NCI-H748 (cell line): Measurements from ENCODE around the gene CCDC12.

Experiments used
- DNase-seq: peaks from one replicate; lab custom pipeline; 2025; ENCODE audit not compliant: unreplicated experiment; lab: John Stamatoyannopoulos, UW

The CCDC12 gene

DNA sequence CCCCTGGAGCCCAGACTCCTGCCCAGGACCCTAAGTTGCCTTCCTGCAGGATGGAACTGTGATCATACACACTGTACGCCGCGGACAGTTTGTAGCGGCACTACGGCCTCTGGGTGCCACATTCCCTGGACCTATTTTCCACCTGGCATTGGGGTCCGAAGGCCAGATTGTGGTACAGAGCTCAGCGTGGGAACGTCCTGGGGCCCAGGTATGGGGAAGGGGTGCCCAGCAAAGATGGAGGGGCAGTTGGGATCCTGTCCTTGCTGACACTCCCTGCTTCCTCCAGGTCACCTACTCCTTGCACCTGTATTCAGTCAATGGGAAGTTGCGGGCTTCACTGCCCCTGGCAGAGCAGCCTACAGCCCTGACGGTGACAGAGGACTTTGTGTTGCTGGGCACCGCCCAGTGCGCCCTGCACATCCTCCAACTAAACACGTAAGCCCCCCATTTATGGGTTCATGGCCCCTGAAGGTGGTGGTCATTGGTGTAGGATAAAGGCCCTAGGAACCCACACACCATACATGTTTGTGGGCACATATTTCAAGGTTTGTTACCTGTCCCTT is 31.8 kb upstream of the CCDC12 start:
- no peak for DNase-seq

DNA sequence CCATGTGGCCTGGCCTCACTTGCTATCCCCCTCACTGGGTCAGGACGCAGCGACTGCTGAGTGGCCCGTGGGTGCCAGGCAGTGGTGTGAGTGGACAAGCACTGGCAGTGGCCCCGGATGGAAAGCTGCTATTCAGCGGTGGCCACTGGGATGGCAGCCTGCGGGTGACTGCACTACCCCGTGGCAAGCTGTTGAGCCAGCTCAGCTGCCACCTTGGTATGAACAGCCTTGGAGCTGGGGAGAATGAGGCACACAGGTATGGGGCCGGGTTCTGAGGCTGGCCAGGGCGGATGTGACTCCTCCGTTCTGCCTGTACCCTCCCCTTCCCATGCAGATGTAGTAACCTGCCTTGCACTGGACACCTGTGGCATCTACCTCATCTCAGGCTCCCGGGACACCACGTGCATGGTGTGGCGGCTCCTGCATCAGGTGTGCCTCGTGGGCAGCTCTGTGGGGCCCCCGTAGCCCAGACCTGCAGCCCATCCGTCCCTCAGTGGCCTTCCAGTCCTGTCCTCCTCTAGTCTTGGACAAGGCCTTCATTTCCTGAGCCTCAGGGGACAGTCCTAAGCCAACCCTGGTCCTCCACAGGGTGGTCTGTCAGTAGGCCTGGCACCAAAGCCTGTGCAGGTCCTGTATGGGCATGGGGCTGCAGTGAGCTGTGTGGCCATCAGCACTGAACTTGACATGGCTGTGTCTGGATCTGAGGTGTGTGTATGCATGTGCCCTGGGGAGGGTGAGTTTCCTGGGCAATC is 31.1 kb upstream of the CCDC12 start:
- DNase-seq: no peak

DNA sequence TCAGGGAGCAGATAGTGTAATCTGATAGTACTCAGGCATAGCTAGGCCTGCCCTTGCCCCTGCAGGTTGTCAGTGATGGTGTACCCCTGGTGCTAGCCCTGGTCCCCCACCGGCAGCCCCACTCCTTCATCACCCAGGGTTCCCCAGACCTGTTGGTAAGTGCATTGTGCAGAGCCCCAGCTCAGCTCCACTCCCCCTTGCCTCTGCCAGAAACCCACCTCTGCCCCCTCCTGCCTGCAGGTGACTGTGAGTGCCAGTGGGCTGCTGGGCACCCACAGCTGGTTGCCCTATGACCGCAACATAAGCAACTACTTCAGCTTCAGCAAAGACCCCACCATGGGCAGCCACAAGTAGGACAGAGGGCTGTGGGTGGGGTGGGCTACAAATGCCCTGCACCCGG is 30.5 kb upstream of the CCDC12 start:
- no peak for DNase-seq

DNA sequence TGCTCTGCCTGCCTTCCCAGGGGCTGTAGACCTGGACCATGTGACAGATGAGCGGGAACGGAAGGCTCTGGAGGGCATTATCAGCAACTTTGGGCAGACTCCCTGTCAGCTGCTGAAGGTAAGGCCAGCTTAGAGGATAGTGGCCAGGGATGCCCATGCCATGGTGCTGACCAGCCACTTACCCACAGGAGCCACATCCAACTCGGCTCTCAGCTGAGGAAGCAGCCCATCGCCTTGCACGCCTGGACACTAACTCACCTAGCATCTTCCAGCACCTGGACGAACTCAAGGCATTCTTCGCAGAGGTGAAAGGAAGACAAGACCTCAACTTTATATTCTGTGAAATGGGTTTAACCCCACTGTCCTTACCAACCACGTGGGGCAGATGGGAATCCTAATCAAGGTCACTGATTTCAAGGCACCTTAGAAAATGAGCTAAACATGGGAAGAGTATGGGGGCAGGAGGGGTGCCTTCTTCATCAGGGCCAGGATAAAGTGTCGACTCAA is 29.7 kb upstream of the CCDC12 start:
- no peak for DNase-seq

DNA sequence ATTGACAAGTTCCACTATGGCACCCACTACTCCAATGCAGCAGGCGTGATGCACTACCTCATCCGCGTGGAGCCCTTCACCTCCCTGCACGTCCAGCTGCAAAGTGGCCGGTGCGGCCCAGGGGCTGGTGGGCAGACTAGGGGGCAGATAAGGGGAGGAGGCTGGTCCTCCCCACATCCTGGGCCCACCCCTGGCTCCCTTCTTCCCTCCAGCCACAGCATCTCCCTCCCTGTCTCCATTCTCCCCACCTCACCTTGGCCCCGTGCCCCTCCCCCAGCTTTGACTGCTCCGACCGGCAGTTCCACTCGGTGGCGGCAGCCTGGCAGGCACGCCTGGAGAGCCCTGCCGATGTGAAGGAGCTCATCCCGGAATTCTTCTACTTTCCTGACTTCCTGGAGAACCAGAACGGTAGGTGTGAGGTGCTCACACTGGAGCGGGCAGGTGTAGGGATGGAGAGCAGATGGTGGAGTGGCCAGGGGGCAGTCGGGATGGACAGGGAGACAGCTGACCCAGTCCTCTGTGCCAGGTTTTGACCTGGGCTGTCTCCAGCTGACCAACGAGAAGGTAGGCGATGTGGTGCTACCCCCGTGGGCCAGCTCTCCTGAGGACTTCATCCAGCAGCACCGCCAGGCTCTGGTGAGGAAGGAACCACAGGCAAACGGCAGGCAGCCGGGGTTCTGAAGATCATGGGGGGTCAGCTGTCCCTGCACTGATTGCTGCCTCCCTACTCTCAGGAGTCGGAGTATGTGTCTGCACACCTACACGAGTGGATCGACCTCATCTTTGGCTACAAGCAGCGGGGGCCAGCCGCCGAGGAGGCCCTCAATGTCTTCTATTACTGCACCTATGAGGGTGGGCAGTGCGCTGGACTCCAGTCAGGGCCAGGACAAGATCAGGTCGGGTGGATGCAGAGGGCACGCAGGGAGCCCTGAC is 28.9 kb upstream of the CCDC12 start:
- DNase-seq: no peak

DNA sequence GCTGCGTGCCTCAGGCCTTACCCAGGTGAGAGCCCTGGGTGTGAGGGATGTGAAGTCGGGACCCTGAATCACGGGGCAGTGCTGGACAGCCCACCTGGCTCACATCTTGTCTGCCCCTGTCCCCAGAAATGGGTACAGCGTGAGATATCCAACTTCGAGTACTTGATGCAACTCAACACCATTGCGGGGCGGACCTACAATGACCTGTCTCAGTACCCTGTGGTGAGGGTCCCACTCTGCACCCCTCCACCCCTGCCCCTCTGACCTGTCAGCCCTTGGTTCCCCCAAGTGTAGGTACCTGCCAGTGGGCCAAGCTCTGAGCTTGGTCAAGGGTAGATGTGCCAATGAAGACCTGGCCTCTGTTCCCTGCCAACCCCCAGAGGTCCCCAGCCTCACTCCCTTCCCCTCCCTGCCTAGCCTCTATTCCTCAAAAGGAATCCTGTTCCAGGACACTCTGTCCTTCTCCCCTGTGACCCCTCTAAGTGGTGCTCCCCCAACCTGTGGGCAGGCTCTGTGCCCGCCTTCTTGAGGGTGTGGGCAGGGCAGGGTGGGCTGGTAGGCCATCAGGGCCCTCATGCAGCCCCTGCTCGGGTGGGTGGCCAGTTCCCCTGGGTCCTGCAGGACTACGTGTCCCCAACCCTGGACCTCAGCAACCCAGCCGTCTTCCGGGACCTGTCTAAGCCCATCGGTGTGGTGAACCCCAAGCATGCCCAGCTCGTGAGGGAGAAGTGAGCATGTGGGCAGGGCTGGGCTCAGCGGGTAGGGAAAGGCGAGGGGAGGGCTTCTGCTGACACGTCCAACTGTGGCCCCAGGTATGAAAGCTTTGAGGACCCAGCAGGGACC is 28.0 kb upstream of the CCDC12 start:
- DNase-seq: no peak

DNA sequence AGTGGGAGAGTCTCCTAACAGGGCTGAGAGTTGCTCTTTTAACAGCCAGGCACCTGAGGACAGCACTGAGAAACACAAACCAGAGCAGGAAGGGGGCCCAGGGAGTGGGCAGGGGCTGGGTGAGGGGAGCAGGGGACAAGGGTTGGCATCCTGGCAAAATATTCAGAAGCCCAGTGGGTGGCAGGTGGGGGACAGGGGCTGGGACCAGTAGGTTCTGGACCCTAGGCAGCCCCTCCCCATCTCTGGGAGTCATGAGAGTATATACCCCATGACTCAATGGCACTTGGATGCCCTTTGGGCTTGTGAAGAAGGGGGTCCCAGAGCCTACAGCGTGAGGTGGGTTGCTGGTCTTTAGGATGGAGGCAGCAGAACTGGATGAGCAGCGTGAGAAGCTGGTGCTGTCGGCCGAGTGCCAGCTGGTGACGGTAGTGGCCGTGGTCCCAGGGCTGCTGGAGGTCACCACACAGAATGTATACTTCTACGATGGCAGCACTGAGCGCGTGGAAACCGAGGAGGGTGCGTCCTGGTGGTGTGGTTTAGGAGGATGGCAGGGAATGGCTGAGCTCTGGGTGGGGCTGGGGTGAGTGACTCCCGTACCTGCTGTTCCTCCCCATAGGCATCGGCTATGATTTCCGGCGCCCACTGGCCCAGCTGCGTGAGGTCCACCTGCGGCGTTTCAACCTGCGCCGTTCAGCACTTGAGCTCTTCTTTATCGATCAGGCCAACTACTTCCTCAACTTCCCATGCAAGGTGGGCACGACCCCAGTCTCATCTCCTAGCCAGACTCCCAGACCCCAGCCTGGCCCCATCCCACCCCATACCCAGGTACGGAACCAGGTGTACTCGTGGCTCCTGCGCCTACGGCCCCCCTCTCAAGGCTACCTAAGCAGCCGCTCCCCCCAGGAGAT is 27.2 kb upstream of the CCDC12 start:
- no peak for DNase-seq

DNA sequence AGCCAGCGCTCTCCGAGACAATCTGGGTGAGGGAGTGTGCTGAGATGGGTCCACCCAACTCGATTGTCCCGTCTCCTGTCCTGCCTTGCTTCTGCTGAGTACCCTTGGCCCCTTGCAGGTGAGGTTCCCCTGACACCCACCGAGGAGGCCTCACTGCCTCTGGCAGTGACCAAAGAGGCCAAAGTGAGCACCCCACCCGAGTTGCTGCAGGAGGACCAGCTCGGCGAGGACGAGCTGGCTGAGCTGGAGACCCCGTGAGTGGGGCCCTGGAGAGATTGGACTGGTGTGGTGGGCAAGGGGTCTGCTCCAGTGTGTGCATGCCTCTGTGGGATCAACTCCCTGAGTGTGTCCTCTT is 26.5 kb upstream of the CCDC12 start:
- no peak for DNase-seq

DNA sequence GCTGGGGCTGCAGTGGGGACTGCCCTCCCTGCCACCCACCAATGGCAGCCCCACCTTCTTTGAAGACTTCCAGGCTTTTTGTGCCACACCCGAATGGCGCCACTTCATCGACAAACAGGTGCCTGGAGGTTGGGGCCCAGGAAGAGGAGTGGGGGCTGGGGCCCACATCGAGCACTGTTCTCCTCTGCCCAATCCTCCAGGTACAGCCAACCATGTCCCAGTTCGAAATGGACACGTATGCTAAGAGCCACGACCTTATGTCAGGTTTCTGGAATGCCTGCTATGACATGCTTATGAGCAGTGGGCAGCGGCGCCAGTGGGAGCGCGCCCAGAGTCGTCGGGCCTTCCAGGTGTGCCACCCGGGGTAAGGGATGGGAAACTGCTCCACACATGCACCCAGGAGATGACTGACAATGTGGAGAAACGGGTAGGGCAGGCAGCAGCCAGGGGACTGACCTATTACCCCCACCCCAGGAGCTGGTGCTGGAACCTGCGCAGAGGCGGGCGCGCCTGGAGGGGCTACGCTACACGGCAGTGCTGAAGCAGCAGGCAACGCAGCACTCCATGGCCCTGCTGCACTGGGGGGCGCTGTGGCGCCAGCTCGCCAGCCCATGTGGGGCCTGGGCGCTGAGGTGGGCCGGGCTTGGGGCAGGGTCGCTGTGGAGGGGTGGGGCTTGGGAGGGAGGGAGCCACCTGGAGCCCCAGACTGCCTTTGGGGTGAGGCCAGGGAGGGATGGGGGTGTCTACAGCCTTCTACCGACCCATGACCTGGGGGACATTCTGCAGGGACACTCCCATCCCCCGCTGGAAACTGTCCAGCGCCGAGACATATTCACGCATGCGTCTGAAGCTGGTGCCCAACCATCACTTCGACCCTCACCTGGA is 25.9 kb upstream of the CCDC12 start:
- no peak for DNase-seq

DNA sequence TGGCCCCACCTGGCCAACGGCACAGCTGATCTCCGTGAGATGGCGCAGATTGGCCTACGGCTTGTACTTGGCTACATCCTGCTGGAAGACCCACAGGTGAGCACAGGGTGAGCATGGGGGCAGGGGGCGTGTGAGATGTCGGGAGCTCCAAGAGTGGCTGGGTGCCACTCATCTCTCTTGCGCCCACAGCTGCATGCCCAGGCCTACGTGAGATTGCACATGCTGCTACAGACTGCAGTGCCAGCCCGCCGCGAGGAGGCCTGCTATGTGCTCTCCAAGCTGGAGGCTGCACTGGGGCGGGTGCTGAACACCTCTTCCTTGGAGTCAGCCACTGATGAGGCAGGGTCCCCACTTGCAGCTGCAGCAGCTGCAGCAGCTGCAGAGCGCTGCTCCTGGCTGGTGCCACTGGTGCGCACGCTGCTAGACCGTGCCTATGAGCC is 25.2 kb upstream of the CCDC12 start:
- DNase-seq: no peak

DNA sequence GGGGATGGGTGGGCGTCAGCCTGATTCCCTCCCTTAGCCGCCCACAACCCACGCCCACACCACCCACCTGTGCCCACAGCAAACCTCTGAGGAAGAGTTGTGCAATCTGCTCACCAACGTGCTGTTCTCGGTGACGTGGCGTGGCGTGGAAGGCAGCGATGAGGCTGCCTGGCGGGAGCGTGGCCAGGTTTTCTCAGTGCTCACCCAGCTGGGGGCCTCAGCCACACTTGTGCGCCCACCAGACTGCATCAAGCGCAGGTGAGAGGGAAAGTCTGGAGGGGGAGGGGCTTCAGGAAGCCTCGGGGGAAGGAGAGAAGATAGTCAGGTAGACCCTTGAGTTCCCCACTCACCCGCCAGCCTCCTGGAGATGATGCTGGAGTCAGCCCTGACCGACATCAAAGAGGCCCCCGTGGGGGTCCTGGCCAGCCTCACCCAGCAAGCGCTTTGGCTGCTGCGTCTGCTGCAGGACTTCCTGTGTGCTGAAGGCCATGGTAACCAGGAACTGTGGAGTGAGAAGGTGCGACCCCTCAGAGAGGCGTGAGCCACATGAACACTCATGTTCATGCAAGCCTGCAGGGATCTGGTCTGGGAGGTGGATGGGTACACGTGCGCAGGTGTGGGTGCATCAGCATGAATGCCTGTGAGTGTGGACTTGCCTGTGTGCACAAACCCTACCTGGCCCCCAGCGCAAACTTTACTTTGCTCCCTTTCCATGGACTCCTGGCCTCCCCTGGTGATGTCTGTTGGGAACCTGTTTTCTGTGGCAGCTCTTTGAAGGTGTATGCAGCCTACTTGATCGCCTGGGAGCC is 24.6 kb upstream of the CCDC12 start:
- no peak for DNase-seq

DNA sequence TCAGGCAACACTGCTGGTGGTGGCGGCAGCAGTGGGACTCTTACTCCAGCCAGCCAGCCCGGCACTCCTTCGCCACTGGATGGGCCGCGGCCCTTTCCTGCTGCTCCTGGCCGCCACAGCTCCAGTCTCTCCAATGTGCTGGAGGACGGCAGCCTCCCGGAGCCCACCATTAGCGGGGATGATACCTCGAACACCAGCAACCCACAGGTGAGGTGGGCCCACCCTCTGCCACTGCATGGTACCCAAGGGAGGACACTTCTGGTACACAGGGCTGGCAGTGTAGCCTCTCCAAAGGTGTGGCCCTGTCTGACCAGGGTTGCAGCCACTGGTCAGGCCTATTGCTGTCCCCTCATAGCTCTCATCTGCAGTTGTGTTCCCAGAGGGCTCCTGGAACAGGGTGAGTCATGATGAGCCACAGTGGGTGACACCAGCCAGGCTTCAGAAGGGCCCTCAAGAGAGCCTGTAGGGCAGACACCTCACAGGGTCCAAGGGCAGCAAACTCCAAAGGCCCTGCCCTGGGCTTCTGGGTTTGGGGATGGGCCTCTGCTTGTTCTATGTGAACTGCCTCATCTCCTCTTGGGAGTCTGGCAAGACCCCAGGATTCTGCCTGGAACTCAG is 23.8 kb upstream of the CCDC12 start:
- DNase-seq: no peak

DNA sequence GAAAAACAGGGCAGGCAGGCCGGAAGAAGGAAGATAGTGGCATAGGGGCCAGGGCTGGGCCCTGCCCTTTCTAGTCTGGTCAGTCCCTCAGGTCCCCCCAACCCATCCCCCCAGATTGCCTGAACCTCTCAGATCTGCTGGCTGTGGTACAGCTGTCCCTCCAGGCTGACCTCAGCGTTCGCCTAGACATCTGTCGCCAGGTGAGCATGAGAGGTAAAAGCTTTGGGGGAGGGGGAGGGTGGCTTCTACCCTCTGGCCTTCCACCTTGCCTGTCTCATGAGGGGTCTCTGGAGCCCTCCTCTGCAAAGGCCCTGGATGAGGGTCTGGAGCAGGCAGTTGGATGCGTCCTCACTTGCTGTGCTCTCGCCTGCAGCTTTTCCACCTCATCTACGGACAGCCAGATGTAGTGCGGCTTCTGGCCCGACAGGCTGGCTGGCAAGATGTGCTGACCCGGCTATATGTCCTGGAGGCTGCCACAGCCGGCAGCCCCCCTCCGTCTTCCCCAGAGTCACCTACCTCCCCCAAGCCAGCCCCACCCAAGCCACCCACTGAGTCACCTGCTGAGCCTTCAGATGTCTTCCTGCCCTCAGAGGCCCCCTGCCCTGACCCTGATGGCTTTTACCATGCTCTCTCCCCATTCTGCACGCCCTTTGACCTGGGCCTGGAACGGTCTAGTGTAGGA is 23.1 kb upstream of the CCDC12 start:
- no peak for DNase-seq

DNA sequence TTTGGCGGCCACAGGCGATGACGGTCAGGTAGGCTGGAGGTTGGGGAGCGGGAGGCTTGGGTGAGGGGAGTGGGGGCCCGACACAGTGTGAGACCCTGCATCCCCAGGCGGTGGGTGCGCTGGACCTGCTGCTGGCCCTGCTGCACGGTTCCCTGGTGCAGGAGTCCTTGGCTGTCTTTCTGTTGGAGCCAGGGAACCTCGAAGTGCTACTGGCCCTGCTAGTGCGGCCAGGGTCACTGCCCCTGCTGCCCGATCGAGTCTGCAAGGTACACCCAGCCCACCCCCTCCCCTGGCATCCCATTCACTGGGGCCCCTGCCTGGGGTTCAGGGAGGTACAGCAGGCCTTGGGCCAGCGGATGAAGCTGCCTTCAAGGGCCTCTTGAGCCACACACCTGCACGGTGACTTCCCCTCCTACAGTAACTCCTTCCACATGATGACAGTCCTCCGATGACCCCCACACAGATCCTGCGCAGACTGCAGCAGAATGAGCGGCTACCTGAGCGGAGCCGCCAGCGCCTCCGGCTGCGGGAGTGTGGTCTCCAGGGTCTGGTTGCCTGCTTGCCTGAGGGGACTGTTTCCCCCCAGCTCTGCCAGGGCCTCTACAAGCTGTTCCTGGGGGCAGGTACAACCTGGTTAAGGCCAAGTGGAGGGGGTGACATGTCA is 22.4 kb upstream of the CCDC12 start:
- no peak for DNase-seq

DNA sequence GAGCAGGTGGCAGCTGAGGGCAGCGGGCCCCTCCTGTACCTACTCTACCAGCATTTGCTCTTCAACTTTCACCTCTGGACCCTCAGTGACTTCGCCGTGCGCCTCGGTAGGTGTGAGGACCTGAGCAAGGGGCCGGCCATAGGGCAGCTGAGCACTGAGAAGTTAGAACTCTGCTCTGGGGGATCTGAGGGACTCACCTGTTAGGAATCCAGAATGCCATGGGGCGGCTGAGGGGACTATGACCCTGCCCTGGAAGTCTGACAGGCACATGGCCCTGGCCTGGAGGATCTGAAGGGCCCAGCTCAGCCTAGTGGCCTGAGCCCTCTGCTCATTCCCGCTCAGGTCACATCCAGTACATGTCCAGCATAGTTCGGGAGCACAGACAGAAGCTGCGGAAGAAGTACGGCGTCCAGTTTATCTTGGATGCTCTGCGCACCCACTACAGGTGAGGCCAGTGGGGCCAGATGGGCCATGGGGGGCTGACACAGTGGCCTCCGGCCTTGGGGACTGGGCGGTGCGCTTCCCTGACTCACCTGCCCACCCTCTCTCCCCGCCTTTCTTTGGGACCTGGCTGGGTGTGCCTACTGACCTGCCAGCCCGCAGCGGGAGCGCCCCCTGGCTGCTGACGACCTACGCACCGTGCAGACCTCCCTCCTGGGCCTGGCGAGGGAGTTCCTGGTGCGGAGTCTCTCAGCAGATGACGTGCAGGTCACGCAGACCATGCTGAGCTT is 21.7 kb upstream of the CCDC12 start:
- peak; percentile 40 for DNase-seq
